H1 (cell line): Measurements from ENCODE around the gene FBXO30. TPM values are rescaled to one million over a fixed set of nuclear protein-coding genes. Genes with fewer than 3 reads are reported as not detected.

Experiments used
- BACH1 ChIP-seq: IDR thresholded peaks from 2 replicates; pipeline ENCODE4 v1.6.1; 2012; ENCODE audit warnings: low read length, improper control_type of control experiment
- BRCA1 ChIP-seq: IDR thresholded peaks from 2 replicates; pipeline ENCODE4 v1.6.1; 2012; ENCODE audit warnings: low read depth, low read length, improper control_type of control experiment
- CHD1 ChIP-seq: IDR thresholded peaks from 2 replicates; pipeline ENCODE4 v1.6.1; 2012; ENCODE audit warnings: low read depth, low read length, improper control_type of control experiment
- EP300 ChIP-seq, 2 experiments: IDR thresholded peaks; 1 replicate in 1 of 2; 2 replicates in 1 of 2; pipeline ENCODE4 v1.6.1; 2011 to 2012; ENCODE audit warnings: low read depth in 2 of 2, low read length in 2 of 2, mild to moderate bottlenecking in 2 of 2, borderline replicate concordance in 1 of 2, inconsistent platforms in 1 of 2, moderate library complexity in 1 of 2
- EZH2 ChIP-seq: fragments of 200-600 bp; sonication (generic); IDR thresholded peaks from 2 replicates; pipeline ENCODE4 v1.7.1; 2012; ENCODE audit warnings: low read depth, mild to moderate bottlenecking, moderate library complexity, low read length, inconsistent platforms; ENCODE audit not compliant: severe bottlenecking
- GTF2F1 ChIP-seq: IDR thresholded peaks from 2 replicates; pipeline ENCODE4 v1.6.1; 2012; ENCODE audit warnings: low read depth, low read length, improper control_type of control experiment, borderline replicate concordance
- JUN ChIP-seq: IDR thresholded peaks from 2 replicates; pipeline ENCODE4 v1.6.1; 2011; ENCODE audit warnings: low read depth, mild to moderate bottlenecking, improper control_type of control experiment, low read length
- MAFK ChIP-seq: IDR thresholded peaks from 2 replicates; pipeline ENCODE4 v1.6.1; 2012; ENCODE audit warnings: low read depth, mild to moderate bottlenecking, improper control_type of control experiment, low read length
- NANOG ChIP-seq: IDR thresholded peaks from 2 replicates; pipeline ENCODE4 v1.6.1; 2011; ENCODE audit warnings: low read length, low read depth, mild to moderate bottlenecking, inconsistent platforms; ENCODE audit not compliant: insufficient read depth, poor library complexity, severe bottlenecking
- RAD21 ChIP-seq, 2 experiments: IDR thresholded peaks in 1 of 2; conservative IDR thresholded peaks in 1 of 2; 2 replicates each; pipeline ENCODE4 v1.6.1; 2011; ENCODE audit warnings: low read depth in 2 of 2, low read length in 2 of 2, improper control_type of control experiment in 1 of 2, inconsistent platforms in 1 of 2, mild to moderate bottlenecking in 1 of 2, moderate library complexity in 1 of 2
- RBBP5 ChIP-seq: IDR thresholded peaks from 2 replicates; pipeline ENCODE4 v1.7.1; 2012; ENCODE audit warnings: low read depth, mild to moderate bottlenecking, inconsistent platforms, low read length, moderate library complexity, borderline replicate concordance
- RNF2 ChIP-seq: fragments of 200-900, 300-1000 bp; sonication (generic); IDR thresholded peaks from 2 replicates; pipeline ENCODE4 v1.7.1; 2016; ENCODE audit warnings: borderline replicate concordance, low read depth, mild to moderate bottlenecking, antibody characterized with exemption, low read length; ENCODE audit not compliant: poor library complexity, severe bottlenecking; ENCODE audit errors: missing control alignments
- SUZ12 ChIP-seq: fragments of 200-600 bp; sonication (generic); IDR thresholded peaks from 2 replicates; pipeline ENCODE4 v1.6.1; 2012; ENCODE audit warnings: mild to moderate bottlenecking, inconsistent platforms, low read length, moderate library complexity, mixed read lengths
- ZNF274 ChIP-seq: IDR thresholded peaks from 2 replicates; pipeline ENCODE4 v1.7.0; 2012; ENCODE audit warnings: low read length, borderline replicate concordance; ENCODE audit errors: extremely low read depth
- polyA plus RNA-seq, 7 experiments: library from polyadenylated mRNA; depleted of rRNA in 3 of 7; stranded (reverse) in 5 of 7; unstranded in 2 of 7; fragments of >200 nt in 5 of 7; fragments of 200-250 nt in 2 of 7; gene quantifications; 1 replicate in 5 of 7; 2 replicates in 1 of 7; 4 replicates in 1 of 7; pipeline versions ENCODE4 v1.2.1 to v1.2.3, GENCODE V29; 2011 to 2013; ENCODE audit warnings: missing spikeins in 2 of 7, mixed read lengths in 2 of 7
- total RNA-seq: library from RNA; stranded (reverse); fragmentation: NEBNext Ultra II Directional; extraction: Animal tissue kit (Norgen Biotek cat#: 25700); gene quantifications from 2 replicates; pipeline ENCODE4 v1.2.1, GENCODE V29; 2021

Gene FBXO30
- total and polyA plus RNA-seq, 2 of the 8 experiments (the other 6 are each of a cell fraction or from before 2014, with no cell fraction given): 3.9 to 18.3 TPM

DNA sequence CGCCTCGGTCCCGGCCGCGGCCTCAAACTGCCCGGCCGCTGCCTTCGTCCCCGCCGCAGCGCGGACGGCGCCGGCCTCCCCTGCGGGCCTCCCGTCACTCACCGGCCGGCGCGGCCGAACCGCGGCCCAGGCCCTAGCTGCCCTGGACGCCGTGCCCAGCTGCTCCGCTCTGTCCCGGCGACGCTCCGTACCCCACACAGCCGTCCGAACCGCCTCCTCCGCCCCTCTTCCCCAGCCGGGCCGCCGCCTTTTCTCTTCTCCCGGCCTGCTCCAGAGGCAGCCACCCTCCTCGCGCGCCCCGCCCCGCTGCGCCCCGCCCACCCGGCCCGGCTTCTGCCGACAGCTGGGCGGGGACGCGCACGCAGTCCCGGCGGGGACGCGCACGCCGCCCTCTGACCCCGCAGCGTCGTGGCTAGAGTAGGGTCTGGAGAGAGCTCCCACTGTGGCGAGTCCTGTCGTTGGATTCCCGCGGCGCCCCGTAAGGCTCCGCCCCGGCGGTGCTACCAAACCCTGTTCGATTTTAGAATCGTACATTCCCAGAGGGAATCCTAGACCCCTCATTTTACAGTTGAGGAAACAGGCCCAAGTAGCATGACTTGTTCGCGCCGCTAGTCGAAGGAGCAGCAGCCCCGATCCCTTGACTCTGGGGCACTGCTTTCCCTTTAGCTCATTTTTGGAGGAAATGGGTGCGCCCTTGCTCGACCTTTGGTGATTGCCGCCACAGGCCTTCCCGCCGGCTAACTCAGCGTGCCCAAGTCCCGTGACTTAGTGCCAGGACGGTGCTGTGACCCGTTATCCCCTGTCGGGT, at the start of gene FBXO30 (continued):
- peak; percentile 28; the same call in 1 of the 2 replicates for TF ChIP-seq RBBP5
- TF ChIP-seq GTF2F1: no peak
- no peak for TF ChIP-seq RNF2
- no peak for TF ChIP-seq BRCA1
- no peak for TF ChIP-seq BACH1
- TF ChIP-seq SUZ12: no peak
- TF ChIP-seq EP300 (IDR thresholded peaks at IDR 0.05; ENCODE audit: borderline replicate concordance in 1 of 2, low read depth in 2 of 2, low read length in 2 of 2): no peak
- no peak for TF ChIP-seq RAD21 (IDR thresholded peaks at IDR 0.05 in 1 of 2, conservative IDR thresholded peaks at IDR 0.05 in 1 of 2; ENCODE audit: low read depth in 2 of 2, low read length in 2 of 2)
- no peak for TF ChIP-seq MAFK
- TF ChIP-seq EZH2: no peak
- TF ChIP-seq CHD1: no peak
- no peak for TF ChIP-seq JUN
- no peak for TF ChIP-seq NANOG
- no peak for TF ChIP-seq ZNF274
